DOHH2 (cell line): Measurements from ENCODE around the gene MYT1.

Experiments
- H3F3A ChIP-seq: fragments of 200-600 bp; sonication (generic), shearing (Covaris generic); 2 replicates; pipeline ENCODE4 v1.6.0; 2016; ENCODE audit warnings: antibody characterized with exemption, mild to moderate bottlenecking; ENCODE audit not compliant: control insufficient read depth, insufficient read depth
- H3K27ac ChIP-seq: fragments of 200-600 bp; sonication (generic); 2 replicates; pipeline ENCODE4 v1.5.1; 2014; ENCODE audit warnings: low read depth, mild to moderate bottlenecking, low read length, moderate library complexity
- H3K27me3 ChIP-seq: fragments of 200-600 bp; sonication (generic); 2 replicates; pipeline ENCODE4 v1.6.1; 2014; ENCODE audit warnings: mild to moderate bottlenecking, low read length, mixed read lengths; ENCODE audit not compliant: control insufficient read depth
- H3K36me3 ChIP-seq: fragments of 200-600 bp; sonication (generic); 2 replicates; pipeline ENCODE4 v1.6.1; 2014; ENCODE audit warnings: mild to moderate bottlenecking, low read length, moderate library complexity, mixed read lengths; ENCODE audit not compliant: control insufficient read depth
- H3K4me1 ChIP-seq: fragments of 200-600 bp; sonication (generic); 2 replicates; pipeline ENCODE4 v1.6.1; 2014; ENCODE audit warnings: mild to moderate bottlenecking, low read length, mixed read lengths; ENCODE audit not compliant: control insufficient read depth
- H3K4me2 ChIP-seq: fragments of 200-600 bp; sonication (generic); 2 replicates; pipeline ENCODE4 v1.6.0; 2014; ENCODE audit warnings: mild to moderate bottlenecking, low read length, moderate library complexity
- H3K4me3 ChIP-seq: fragments of 200-600 bp; sonication (generic); 2 replicates; pipeline ENCODE4 v1.5.1; 2014; ENCODE audit warnings: mild to moderate bottlenecking, low read length, mixed read lengths
- H3K79me2 ChIP-seq: fragments of 200-600 bp; sonication (generic); 2 replicates; pipeline ENCODE4 v1.6.1; 2014; ENCODE audit warnings: mild to moderate bottlenecking, low read length, mixed read lengths; ENCODE audit not compliant: control insufficient read depth
- H3K9me2 ChIP-seq: fragments of 200-600 bp; sonication (generic); replicated peaks from 2 replicates; pipeline ENCODE4 v1.6.1; 2014; ENCODE audit warnings: mild to moderate bottlenecking, low read length, mixed read lengths; ENCODE audit not compliant: control insufficient read depth
- H3K9me3 ChIP-seq: fragments of 200-600 bp; sonication (generic); 2 replicates; pipeline ENCODE4 v1.6.1; 2014; ENCODE audit warnings: antibody characterized with exemption, low read length, mixed read lengths; ENCODE audit not compliant: control insufficient read depth, insufficient read depth
- H4K20me1 ChIP-seq: fragments of 200-600 bp; sonication (generic); 2 replicates; pipeline ENCODE4 v1.6.0; 2014; ENCODE audit warnings: low read depth, mild to moderate bottlenecking, antibody characterized with exemption, low read length, moderate library complexity; ENCODE audit not compliant: control insufficient read depth, insufficient read depth
- CTCF ChIP-seq: fragments of 200-600 bp; sonication (generic); IDR thresholded peaks from one replicate; pipeline ENCODE4 v1.5.1; 2014; ENCODE audit warnings: antibody characterized with exemption, mild to moderate bottlenecking, low read depth, low read length; ENCODE audit not compliant: poor library complexity, severe bottlenecking
- EZH2phosphoT487 ChIP-seq: fragments of 200-600 bp; sonication (generic); IDR thresholded peaks from 2 replicates; pipeline ENCODE4 v1.6.1; 2017; ENCODE audit warnings: borderline replicate concordance, mild to moderate bottlenecking, antibody characterized with exemption, low read length, moderate library complexity, mixed read lengths

MYT1 gene

GRCh38 chr20:64260239-64260638, 96.0 kb downstream of the MYT1 start:
- no peak overlapping the region for H3K4me3 ChIP-seq
- no peak overlapping the region for H3K27ac ChIP-seq
- no peak overlapping the region for H3K4me2 ChIP-seq
- H3K4me1 ChIP-seq = peaks cover 14% of the 10 kb centered on the region
- H3K79me2 ChIP-seq = peaks cover 62% of the 10 kb centered on the region
- no peaks in the 10 kb centered on the region for H4K20me1 ChIP-seq
- no peaks in the 10 kb centered on the region for H3K9me2 ChIP-seq
- no peaks in the 10 kb centered on the region for H3K9me3 ChIP-seq
- H3K27me3 ChIP-seq = no peaks in the 10 kb centered on the region
- H3F3A ChIP-seq = no peaks in the 10 kb centered on the region
- TF ChIP-seq CTCF = no peak
- TF ChIP-seq EZH2phosphoT487 = no peak
- H3K36me3 ChIP-seq = peaks cover 31% of the 10 kb centered on the region

GRCh38 chr20:64261138-64261537, 96.9 kb downstream of the MYT1 start:
- no peak overlapping the region for H3K4me2 ChIP-seq
- peaks cover 34% of the 10 kb centered on the region for H3K36me3 ChIP-seq
- no peaks in the 10 kb centered on the region for H4K20me1 ChIP-seq
- no peaks in the 10 kb centered on the region for H3K9me3 ChIP-seq
- H3K4me1 ChIP-seq = peaks cover 12% of the 10 kb centered on the region
- no peaks in the 10 kb centered on the region for H3F3A ChIP-seq
- no peak for TF ChIP-seq EZH2phosphoT487
- no peak for TF ChIP-seq CTCF
- no peaks in the 10 kb centered on the region for H3K9me2 ChIP-seq
- H3K79me2 ChIP-seq = peaks cover 58% of the 10 kb centered on the region
- no peaks in the 10 kb centered on the region for H3K27me3 ChIP-seq
- H3K27ac ChIP-seq = no peak overlapping the region
- no peak overlapping the region for H3K4me3 ChIP-seq

DNA sequence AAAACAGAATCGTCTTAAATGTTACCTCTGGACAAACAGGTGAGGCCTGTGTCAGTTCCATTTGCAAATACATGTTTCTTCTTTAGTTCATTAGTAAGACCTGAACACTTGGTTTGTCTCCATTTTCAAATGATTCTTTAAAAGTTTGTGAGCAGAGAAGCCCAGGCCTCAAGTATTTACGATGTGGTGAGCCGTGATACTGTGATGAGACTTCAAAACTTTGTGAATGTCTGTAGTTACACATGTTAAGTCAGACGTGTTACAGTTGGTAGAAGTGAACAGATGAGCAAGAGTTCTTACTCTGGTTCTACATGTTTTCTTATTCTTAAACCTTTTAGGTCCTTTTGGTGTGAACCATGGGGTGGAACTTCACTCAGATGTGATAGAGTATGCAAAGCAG, 99.8 kb downstream of the MYT1 start:
- no peaks in the 10 kb centered on the region for H3K9me3 ChIP-seq
- no peak overlapping the region for H3K27ac ChIP-seq
- H3K4me1 ChIP-seq = no peaks in the 10 kb centered on the region
- no peak overlapping the region for H3K4me3 ChIP-seq
- no peak for TF ChIP-seq EZH2phosphoT487
- TF ChIP-seq CTCF = no peak
- no peaks in the 10 kb centered on the region for H3K27me3 ChIP-seq
- H3F3A ChIP-seq = no peaks in the 10 kb centered on the region
- peaks cover 51% of the 10 kb centered on the region for H3K36me3 ChIP-seq
- H3K9me2 ChIP-seq = no peaks in the 10 kb centered on the region
- peaks cover 29% of the 10 kb centered on the region for H3K79me2 ChIP-seq
- no peaks in the 10 kb centered on the region for H4K20me1 ChIP-seq
- H3K4me2 ChIP-seq = no peak overlapping the region

GRCh38 chr20:64265201-64265600, 100.9 kb downstream of the MYT1 start:
- no peaks in the 10 kb centered on the region for H3F3A ChIP-seq
- H3K9me3 ChIP-seq = peaks cover 1% of the 10 kb centered on the region; the same call in 1 of the 2 replicates
- no peak overlapping the region for H3K4me3 ChIP-seq
- TF ChIP-seq EZH2phosphoT487 = no peak
- TF ChIP-seq CTCF = no peak
- H3K9me2 ChIP-seq = no peaks in the 10 kb centered on the region
- peaks cover 55% of the 10 kb centered on the region for H3K36me3 ChIP-seq
- H3K4me1 ChIP-seq = no peaks in the 10 kb centered on the region
- no peak overlapping the region for H3K4me2 ChIP-seq
- no peak overlapping the region for H3K27ac ChIP-seq
- no peaks in the 10 kb centered on the region for H4K20me1 ChIP-seq
- H3K27me3 ChIP-seq = no peaks in the 10 kb centered on the region
- peaks cover 24% of the 10 kb centered on the region for H3K79me2 ChIP-seq
